Measurements from ENCODE around the gene ENTPD8. TPM values are rescaled to one million over a fixed set of nuclear protein-coding genes. Genes with fewer than 3 reads are reported as not detected.
A peak's percentile ranks its signal among the peaks of the same experiment; 100 is the strongest.

Gene ENTPD8
- total RNA-seq, 4 donors from 2014 or later: not detected

- WGBS, 2 donors: 82 to 85% methylated on average over 20 to 21 of the region's 27 CpGs
- DNase-seq (ENCODE audit: low spot score in 2 of 2): no peak
- H3K4me3 ChIP-seq (ENCODE audit: low read depth, poor library complexity, severe bottlenecking): no peak overlapping the region
- no peak for TF ChIP-seq POLR2A (IDR thresholded peaks at IDR 0.05)
- TF ChIP-seq, protein P1, sequence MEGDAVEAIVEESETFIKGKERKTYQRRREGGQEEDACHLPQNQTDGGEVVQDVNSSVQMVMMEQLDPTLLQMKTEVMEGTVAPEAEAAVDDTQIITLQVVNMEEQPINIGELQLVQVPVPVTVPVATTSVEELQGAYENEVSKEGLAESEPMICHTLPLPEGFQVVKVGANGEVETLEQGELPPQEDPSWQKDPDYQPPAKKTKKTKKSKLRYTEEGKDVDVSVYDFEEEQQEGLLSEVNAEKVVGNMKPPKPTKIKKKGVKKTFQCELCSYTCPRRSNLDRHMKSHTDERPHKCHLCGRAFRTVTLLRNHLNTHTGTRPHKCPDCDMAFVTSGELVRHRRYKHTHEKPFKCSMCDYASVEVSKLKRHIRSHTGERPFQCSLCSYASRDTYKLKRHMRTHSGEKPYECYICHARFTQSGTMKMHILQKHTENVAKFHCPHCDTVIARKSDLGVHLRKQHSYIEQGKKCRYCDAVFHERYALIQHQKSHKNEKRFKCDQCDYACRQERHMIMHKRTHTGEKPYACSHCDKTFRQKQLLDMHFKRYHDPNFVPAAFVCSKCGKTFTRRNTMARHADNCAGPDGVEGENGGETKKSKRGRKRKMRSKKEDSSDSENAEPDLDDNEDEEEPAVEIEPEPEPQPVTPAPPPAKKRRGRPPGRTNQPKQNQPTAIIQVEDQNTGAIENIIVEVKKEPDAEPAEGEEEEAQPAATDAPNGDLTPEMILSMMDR (IDR thresholded peaks at IDR 0.05): no peak
- intact Hi-C loops (cut with DNase I; ENCODE audit: low total_unique reads): no loop called here
Measured at GRCh38 chr9:137427454-137428310, 13.5 kb downstream of the ENTPD8 start.

DNA sequence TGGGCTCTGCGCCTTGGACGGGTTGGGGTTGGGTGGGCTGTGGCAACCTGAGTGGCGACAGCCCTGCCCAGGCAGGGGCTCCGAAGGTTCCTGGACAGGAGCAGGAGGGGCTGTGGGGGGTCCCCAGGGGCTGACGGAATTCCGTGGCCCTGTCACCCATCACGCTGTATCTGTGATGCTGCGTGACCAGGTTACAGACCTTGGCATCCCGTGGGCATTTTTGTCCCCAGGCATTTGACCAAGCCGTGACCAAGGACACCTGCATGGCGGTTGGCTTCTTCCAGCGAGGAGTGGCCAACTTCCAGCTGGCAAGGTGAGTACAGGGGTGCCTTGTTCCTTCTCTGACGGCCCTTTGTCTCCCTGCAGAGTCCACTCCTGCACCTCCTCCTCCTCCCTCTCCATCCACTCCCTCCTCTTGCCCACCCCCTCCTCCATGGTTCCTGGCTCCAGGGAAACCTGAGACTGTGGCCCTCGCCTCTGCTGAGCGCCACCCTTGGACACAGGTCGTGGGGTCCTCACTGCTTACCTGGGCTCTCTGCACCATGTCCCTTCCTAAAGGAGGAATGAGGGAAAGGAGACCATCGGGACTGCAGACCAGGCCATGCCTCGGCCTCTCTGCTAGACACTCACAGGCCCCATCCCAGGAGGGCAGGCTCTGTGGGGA lies 15.0 kb downstream of the ENTPD8 start:
- intact Hi-C loops (cut with DNase I; ENCODE audit: low total_unique reads): no loop called here
- WGBS, 2 donors: 80 to 81% methylated on average over 18 of the region's 18 CpGs
- TF ChIP-seq, protein P1 (IDR thresholded peaks at IDR 0.05): no peak
- no peak for TF ChIP-seq POLR2A (IDR thresholded peaks at IDR 0.05)
- peak in 1 of 2 donors; percentile 85 for DNase-seq (ENCODE audit: low spot score in 2 of 2)
- no peak overlapping the region for H3K4me3 ChIP-seq (ENCODE audit: low read depth, poor library complexity, severe bottlenecking)

- intact Hi-C loops (cut with DNase I; ENCODE audit: low total_unique reads): no loop called here
- DNase-seq (ENCODE audit: low spot score in 2 of 2): peak in 1 of 2 donors; percentile 92
- peak overlapping the region; percentile 52 for H3K4me3 ChIP-seq (ENCODE audit: low read depth, poor library complexity, severe bottlenecking)
- 17 to 19% methylated on average over 27 to 30 of the region's 77 CpGs for WGBS, 2 donors
- no peak for TF ChIP-seq POLR2A (IDR thresholded peaks at IDR 0.05)
- TF ChIP-seq, protein P1 (IDR thresholded peaks at IDR 0.05): no peak
Measured at GRCh38 chr9:137423514-137424291, 17.5 kb downstream of the ENTPD8 start.

DNA sequence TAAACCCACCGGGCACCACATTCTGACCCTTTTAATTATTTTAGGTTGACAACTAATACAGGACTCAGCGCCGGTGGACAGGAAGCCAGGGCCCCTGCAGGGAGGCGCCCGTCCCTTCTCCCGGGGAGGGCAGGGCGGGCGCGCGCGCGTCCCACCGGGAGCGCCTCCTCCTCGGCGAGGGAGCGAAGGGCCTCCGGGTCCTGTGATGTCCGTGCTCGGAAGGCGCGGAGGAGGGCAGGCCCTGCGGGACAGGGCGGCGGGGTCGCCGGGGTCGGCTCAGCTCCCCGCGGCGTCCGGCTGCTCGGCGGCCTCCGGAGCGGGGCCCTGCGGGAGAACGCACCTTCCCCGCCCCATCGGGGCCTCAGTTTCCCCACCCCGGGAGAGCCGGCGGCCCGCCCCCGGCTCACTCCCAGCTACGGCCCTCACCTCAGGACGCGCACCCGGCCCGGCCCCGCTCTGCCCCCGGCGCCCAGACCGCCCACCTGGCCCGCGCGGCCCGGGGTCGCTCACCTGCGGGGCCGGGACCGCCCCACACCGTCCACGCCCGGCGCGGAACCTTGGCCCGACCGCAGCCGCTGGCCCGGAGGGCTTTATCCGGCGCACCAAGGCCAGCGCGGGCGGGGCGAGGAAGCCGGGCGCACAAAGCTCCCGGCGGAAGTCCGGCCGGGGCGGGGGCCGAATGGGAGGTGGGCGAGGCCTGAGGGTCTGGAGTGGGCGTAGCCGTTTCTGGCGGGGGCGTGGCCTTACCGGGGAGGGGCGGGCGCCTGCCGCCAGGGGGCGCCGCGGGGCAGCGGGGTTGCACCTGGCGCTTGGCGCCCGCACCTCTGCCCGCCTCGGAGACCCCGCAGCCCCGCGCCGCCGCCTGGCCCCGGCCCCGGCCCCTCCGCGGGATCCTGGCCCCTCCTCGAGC lies 18.3 kb downstream of the ENTPD8 start, which contains the start of the genes EXD3 and NOXA1:
Gene EXD3 (minus strand): TSS at position 559 of the 910 bp plus-strand sequence. CDS start 27,805 bp downstream, outside the sequence.
Gene NOXA1 (plus strand): TSS at position 790 of the 910 bp plus-strand sequence. CDS start 137 bp downstream, outside the sequence.
- WGBS, 2 donors: 0 to 1% methylated on average over 20 to 27 of the region's 113 CpGs
- peak; percentile 78 to 98 for DNase-seq (ENCODE audit: low spot score in 2 of 2)
- peak within 1 kb of the TSS; percentile 76 for H3K4me3 ChIP-seq (ENCODE audit: low read depth, poor library complexity, severe bottlenecking)
- intact Hi-C loops (cut with DNase I; ENCODE audit: low total_unique reads): no loop called here
- TF ChIP-seq POLR2A (IDR thresholded peaks at IDR 0.05): no peak
- TF ChIP-seq, protein P1 (IDR thresholded peaks at IDR 0.05): no peak

Data from lower leg skin (tissue), 4 donors.